HG02623 (cell line): ENCODE results near the gene MYCBPAP.
"Not testable (repeated sequence)": the region's sequence is repeated elsewhere in the genome, so short reads cannot be mapped to it uniquely, and the experiment has no call there.

ENCODE experiments used
- ATAC-seq: cut with Tn5 transposase; IDR thresholded peaks from one replicate; pipeline ENCODE4 v1.9.1; 2021; ENCODE audit warnings: moderate library complexity; ENCODE audit not compliant: unreplicated experiment

MYCBPAP gene

DNA sequence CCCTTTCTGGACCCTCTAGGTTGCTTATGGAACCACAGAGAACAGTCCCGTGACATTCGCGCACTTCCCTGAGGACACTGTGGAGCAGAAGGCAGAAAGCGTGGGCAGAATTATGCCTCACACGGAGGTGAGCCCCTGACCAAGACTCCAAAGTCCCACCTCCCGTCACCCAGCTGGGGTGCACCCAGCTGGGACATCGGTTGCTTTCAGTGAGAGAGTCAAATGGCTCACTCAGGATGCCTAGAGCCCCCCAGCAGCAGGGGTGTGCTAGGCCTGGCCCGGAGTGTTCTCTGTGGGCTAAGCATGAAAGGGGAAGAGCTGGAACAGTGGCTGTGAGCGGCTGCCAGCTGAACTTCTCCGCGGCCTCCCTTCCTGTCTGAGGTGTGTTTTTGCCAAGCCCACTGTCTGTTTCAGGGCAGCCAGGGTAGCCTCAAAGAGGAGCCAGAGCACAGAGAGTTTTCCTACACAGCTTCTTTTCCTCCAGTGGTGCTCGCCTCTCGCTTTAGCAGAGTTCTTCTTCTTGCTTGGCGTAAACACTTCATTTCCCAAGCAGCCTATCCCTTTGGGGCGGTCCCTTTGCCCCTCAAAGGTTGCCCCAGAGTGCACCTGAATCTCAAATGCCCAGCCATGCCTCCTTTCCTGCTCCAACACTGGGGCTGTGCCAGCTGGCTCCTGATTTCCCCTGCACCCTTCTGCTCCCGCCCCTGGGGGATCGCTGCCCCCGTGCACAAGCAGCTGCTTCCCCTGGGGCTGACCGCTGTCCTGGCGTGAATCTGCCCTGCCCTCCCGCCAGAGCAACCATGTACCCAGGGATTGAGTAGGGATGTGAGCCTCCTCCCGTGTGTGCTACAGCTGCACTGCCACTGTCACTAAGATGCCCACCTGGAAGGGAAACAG lies 37.0 kb upstream of the MYCBPAP start:
- ATAC-seq = no peak

DNA sequence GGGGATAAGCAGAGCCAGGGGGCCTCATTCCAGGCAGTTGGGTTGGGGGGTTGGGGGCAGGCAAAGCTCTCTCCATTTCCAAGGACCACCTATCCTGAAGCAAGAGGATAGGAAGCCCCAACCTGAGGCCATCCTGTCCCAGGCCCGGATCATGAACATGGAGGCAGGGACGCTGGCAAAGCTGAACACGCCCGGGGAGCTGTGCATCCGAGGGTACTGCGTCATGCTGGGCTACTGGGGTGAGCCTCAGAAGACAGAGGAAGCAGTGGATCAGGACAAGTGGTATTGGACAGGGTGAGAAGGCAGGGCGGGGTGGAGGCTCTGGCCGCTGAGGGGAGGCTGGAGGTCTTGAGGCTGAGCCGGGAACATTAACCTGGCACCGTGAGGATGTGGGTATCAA lies 36.0 kb upstream of the MYCBPAP start:
- ATAC-seq = no peak

DNA sequence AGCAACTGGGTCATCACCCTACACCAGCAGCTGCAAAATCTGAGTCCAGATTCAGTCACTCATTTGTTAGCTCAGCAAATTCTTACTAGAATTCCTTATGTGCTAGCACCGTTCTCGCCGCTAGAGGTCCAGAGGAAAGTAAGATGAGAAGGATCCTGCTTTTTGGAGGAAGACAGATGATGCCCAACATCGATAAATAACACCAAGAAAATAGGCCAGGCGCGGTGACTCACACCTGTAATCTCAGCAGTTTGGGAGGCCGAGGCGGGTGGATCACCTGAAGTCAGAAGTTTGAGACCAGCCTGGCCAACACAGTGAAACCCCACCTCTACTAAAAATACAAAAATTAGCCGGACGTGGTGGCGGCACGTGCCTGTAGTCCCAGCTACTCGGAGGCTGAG lies 35.5 kb upstream of the MYCBPAP start:
- not testable (repeated sequence) for ATAC-seq

DNA sequence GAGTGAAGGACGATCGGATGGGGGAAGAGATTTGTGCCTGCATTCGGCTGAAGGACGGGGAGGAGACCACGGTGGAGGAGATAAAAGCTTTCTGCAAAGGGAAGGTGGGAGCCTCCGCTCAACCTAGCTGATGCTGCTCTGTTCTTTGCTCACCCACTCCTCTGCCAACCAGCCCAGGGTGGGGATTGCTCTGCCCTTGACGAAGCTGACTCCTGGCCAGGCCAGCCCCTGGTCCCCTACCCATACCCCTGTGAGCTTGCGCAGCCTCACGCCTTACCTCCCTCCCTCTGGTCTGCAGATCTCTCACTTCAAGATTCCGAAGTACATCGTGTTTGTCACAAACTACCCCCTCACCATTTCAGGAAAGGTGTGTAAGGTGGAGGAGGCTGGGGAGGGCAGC lies 34.3 kb upstream of the MYCBPAP start:
- no peak for ATAC-seq

DNA sequence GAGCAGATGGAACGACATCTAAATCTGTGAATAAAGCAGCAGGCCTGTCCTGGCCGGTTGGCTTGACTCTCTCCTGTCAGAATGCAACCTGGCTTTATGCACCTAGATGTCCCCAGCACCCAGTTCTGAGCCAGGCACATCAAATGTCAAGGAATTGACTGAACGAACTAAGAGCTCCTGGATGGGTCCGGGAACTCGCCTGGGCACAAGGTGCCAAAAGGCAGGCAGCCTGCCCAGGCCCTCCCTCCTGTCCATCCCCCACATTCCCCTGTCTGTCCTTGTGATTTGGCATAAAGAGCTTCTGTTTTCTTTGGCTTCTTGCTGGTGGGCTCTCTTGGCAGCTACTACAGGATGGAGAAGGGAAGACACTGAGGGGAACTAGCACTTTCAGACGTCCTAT lies 33.7 kb upstream of the MYCBPAP start:
- no peak for ATAC-seq

DNA sequence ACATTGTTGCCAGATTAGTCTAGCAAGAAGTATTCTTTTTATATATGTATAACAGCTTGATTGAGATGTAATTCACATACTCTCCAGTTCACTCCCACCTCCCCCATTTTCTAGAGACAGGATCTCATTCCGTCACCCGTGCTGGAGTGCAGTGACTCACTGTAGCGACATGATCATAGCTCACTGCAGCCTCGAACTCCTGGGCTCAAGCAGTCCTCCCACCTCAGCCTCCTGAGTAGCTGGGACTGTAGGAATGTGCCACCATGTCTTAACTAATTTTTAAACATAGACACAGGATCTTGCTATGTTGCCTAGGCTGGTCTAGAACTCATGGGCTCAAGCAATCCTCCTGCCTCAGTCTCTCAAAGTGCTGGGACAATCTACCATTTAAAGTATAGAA lies 32.9 kb upstream of the MYCBPAP start:
- ATAC-seq = no peak

DNA sequence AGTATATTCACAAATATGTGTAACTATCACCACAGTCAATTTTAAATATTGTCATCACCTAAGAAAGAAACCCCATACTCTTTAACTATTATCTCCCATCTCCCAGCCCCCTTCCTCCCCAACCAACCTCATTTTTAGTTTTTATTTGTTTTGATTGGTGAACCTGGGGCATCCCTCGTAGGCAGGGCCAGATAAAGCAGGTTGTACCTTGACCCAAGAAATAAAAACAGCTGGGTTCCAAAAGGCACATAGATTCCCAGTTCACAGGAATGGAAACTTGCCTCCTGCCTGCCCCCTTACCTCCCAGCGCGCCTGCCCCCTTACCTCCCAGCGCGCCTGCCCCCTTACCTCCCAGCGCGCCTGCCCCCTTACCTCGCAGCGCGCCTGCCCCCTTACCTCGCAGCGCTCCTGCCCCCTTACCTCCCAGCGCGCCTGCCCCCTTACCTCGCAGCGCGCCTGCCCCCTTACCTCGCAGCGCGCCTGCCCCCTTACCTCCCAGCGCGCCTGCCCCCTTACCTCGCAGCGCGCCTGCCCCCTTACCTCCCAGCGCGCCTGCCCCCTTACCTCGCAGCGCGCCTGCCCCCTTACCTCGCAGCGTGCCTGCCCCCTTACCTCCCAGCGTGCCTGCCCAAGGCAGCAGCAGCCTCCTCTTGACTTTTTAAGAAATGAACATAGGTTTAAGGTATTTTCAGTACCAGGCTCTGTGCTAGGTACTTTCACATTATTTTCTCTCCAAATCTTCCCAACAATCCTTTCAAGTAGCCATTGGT lies 32.3 kb upstream of the MYCBPAP start:
- ATAC-seq = not testable (repeated sequence)

DNA sequence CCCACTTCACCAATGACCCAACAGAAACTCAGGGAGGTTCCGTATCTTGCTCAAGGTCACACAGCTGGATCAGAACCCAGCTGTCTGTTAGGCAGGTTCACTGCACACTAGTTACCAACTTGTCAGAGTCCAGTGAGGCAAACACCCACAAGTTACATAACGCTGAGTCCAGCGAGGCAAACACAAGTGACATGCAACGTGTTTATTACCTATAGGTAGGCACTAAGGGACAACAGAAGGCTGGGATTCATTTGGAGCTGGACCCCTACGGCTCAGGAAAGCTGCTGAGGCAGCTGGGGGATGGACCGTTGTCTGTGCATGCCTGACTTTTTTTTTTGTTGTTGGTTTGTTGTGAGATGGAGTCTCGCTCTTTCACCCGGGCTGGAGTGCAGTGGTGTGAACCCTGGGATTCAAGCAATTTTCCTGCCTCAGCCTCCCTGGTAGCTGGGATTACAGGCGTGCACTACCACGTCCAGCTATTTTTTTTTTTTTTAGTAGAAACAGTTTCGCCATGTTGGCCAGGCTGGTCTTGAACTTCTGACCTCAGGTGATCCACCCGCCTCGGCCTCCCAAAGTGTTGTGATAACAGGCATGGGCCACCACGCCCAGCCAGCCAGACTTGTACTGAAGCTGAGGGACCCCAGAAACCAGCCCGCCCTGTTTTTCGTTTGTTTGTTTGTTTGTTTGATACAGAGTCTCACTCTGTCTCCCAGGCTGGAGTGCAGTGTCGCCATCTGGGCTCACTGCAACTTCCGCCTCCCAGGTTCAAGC lies 31.5 kb upstream of the MYCBPAP start:
- no peak for ATAC-seq

DNA sequence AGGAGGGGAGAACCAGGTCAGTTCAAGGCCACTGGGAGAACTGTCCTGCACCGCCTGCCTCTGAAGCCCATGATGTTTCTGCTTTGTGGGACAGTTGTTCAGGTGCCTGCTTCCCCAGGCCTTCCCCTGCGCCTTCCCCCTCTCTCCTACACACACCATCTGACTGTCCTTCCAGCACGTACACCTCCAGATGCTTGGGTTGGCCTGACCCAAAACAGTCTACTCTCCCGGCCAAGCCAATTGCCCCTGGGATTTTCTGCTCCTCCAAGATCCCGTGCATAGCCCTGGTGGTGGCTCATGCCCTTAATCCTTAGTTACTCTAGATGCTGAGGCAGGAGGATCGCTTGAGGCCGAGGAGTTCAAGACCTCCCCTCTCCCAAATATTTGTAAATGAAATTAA lies 30.3 kb upstream of the MYCBPAP start:
- no peak for ATAC-seq

DNA sequence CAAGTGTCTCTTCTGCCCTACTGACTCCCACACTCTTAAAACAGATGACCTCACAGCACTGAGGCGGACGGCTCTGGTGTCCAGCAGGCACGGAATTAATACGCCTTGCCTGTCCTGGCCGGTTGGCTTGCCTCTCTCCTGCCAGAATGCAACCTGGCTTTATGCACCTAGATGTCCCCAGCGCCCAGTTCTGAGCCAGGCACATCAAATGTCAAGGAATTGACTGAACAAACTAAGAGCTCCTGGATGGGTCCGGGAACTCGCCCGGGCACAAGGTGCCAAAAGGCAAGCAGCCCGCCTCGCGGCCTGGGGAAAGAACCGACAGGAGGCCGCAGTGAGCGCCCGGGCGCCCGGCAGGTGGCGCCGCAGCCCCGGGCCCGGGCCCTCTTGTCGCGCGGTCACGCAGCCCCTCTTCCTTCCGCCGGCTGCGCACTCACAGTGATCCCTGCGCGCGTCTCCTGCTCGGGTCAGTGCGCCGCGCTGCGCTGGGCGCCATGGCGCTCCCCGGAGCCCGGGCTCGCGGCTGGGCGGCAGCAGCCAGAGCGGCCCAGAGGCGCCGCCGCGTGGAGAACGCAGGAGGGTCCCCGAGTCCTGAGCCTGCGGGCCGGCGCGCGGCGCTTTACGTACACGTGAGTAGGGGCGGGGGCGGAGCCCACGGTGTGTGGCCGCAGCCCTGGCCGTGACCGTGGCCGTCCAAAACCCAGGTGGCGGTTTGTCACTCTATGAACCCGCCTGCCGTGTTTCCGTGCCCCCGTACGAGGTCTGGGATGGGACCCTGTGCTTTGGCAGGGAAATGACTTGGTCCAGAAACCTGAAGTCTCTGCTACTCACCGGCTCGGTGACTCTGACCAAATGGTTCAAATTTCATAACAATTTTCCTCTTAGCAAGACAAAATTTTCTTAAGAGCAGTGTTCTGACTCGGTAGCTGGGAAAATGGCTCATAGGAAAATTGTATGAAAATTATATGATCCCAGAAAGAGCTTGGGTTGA lies 29.6 kb upstream of the MYCBPAP start, which contains the start of gene RSAD1:
RSAD1 (plus strand) TSS at position 470 of the 991 bp plus-strand sequence; CDS start at position 495, 25 bp downstream.
- peak; percentile 85 for ATAC-seq

DNA sequence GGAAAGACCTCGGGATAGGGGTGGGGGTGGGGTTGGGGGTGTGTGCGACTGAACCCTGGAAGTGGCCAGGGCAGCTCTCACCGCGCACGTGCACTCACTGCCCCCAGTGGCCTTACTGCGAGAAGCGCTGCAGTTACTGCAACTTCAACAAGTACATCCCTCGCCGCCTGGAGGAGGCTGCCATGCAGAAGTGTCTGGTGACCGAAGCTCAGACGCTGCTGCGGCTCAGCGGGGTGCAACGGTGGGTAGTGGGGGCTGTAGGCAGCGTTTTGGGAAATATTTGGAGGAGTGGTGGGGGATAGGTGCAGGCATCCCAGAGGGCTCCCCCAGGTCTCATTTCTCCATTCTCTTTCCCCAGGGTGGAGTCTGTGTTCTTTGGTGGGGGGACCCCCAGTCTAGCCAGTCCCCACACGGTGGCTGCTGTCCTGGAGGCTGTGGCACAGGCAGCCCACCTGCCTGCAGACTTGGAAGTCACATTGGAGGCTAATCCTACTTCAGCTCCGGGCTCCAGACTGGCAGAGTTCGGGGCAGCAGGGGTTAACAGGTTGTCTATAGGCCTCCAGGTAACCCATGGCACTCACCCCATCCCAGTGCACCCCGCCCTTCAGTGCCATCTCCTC lies 28.6 kb upstream of the MYCBPAP start:
- no peak for ATAC-seq

DNA sequence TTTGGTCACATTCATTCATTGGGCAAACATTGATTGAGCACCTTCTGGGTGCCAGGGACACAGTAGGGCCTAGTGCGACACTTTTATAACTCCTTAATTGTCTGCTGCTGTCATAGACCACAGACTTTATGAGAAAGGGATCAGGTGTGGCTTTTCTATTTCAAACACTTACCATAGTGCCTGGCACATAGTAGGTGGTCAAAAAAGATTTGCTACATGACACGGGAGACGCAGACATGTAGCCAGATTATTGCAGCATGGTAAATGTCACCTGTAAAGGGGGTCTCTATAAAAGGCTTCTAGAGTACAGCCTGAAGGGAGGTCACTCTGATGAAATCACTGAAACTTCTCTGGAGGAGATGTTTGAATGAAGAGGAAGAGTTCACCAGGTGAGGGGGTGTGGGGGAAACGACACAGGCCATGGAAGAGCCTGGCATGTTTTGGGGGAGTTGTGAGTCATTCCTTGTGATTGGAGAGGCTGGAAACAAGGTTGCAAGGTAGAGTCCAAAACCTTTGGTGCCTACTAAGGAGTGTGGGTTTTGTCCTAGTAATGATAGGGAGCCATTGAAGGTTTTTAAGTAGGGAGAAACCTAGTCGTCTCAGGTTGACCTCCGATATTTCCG lies 28.0 kb upstream of the MYCBPAP start:
- no peak for ATAC-seq

DNA sequence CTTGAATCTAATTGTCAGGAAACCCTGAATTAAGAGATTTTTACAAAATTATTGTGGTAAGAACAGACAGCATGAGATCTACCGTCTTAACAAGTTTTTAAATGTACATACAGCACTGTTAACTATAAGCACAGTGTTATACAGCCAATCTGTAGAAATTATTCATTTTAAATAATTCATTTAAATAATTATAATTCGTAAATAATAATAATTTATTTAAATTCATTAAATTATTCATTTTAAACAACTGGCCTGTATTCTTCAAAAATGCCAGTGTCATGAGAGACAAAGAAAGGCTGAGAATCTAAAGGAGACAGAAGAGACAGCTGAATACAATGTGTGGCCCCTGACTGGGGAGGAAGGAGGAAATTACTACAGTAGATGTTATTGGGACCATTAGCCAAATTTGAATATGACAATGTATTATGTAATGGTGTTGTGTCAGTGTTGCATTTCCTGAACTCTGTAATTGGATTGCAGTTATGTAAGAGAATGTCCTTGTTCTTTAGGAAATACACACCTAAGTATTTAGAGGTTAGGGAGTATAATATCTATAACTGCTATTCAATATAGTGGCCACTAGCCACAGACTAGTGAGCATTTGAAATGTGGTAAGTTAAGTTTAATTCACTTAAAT lies 27.3 kb upstream of the MYCBPAP start:
- no peak for ATAC-seq

DNA sequence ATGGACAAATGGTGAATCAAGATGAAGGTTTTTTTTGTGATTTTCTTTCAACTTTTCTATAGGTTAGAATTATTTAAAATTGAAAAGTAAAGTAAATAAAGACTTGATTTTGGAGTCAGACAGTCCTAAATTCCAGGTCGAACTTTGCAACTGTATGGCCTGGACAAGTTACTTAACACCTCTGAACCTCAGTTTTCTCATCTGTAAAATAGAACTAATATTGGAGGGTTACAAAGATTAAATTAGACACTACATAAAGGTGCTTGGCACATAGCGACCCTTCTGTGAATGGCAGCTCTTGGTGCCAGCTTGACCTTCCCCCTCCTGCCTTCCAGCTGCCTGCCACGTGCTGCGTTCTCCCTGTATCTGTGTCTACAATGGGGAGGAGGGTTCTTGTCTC lies 26.6 kb upstream of the MYCBPAP start:
- no peak for ATAC-seq

DNA sequence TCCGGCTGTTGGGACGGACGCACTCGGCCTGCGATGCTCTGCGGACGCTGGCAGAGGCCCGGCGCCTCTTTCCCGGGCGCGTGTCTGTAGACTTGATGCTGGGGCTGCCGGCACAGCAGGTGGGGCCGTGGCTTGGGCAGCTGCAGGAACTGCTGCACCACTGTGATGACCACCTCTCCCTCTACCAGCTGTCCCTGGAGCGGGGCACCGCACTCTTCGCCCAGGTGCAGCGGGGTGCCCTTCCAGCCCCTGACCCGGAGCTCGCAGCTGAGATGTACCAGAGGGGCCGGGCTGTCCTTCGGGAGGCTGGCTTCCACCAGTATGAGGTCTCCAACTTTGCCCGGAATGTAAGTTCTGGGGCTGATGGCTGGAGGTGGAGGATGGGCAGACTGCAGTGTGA lies 26.1 kb upstream of the MYCBPAP start:
- ATAC-seq = no peak

DNA sequence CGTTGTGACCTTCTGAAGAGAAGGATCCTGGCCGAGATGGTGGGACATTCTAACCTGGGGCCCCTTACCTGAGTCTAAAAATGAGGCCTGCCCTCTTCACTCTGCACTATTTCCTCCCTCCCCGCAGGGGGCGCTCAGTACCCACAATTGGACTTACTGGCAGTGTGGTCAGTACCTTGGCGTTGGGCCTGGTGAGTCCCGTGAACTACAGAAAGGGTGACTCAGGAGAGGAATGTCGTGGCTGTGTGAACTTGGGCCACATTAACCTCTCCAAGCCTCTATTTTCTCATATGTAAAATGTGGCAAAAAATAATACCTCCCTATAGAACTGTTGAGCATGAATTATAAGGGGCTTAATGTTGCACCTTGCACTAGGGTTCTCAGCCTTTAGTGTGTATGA lies 25.7 kb upstream of the MYCBPAP start:
- ATAC-seq = no peak

DNA sequence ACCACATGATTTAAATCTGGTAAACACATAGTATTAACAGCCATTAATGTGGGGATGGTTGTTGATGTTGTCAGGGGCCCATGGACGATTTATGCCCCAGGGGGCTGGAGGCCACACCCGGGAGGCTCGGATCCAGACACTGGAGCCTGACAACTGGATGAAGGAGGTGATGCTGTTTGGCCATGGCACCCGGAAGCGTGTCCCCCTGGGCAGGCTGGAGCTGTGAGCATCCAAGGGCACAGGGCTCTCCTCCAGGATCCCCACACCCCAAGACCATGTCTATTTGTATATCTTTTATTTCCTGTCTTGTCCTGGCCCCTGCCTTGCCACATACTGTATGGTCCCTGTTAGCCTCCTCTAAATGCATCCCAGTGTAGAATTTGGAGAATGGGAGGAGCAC lies 25.0 kb upstream of the MYCBPAP start:
- no peak for ATAC-seq

DNA sequence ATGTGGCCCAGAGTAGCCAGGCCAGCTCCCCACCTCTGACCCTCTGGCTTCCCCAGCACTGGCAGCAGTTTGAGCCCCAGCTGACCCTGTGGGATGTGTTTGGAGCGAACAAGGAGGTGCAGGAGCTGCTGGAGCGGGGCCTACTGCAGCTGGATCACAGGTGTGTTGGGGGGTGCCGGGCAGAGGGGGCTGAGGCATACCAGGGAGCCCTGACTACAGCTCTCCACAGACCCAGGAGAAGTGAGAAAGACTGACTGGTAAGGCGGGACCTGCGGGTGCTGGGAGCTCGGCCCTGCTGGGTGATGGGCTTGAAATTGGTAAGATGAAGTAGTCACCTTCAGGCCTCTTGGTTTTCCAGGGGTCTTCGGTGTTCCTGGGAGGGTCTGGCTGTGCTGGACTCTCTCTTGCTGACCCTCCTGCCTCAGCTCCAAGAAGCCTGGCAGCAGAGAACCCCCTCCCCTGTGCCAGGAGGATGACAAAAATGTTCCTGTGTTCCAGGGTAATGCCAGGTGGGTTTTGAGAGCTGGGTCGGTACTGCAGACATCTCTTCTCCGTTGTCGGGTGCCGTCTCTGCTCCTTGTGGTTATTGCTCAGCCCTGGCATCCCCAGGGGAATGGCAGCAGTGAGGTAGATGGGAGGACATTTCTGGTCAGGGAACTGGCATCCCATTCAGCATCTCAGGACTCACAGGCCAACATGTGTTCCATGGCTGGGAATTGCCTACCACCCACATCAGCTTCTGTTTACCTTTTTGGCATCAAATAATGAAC lies 23.7 kb upstream of the MYCBPAP start:
- no peak for ATAC-seq
